Transverse colon (tissue), 4 donors: ENCODE measurements around the gene CCDC174. TPM values are rescaled to one million over a fixed set of nuclear protein-coding genes. Genes with fewer than 3 reads are reported as not detected.

ENCODE experiments used
- DNase-seq: peaks from one replicate; pipeline ENCODE4 v3.0.0-alpha.2; 2019
- H3K27ac ChIP-seq, 4 donors: fragments of 200-600 bp; sonication (generic); 2 replicates each; pipeline ENCODE4 v1.5.1; 2016 to 2018; ENCODE audit warnings: inconsistent platforms in 4 of 4
- H3K27me3 ChIP-seq: fragments of 200-600 bp; sonication (generic); 2 replicates; pipeline ENCODE4 v1.5.1; 2017; ENCODE audit warnings: inconsistent platforms
- H3K36me3 ChIP-seq, 4 donors: fragments of 200-600 bp; sonication (generic); 2 replicates each; pipeline ENCODE4 v1.5.1; 2017 to 2019; ENCODE audit warnings: inconsistent platforms in 4 of 4
- H3K4me1 ChIP-seq, 4 donors: fragments of 200-600 bp; sonication (generic); 2 replicates each; pipeline ENCODE4 v1.5.1; 2017 to 2020; ENCODE audit warnings: inconsistent platforms in 4 of 4
- H3K4me3 ChIP-seq, 4 donors: fragments of 200-600 bp; sonication (generic); 1 replicate in 1 of 4; 2 replicates in 3 of 4; pipeline versions ENCODE4 v1.5.1 to v1.6.1; 2017 to 2019; ENCODE audit warnings: inconsistent platforms in 4 of 4
- H3K9me3 ChIP-seq, 2 donors: fragments of 200-600 bp; sonication (generic); 2 replicates each; pipeline ENCODE4 v1.5.1; 2017 to 2019; ENCODE audit warnings: inconsistent platforms in 2 of 2
- EP300 ChIP-seq: sonication (generic); formaldehyde crosslinking; IDR thresholded peaks from one replicate; pipeline ENCODE4 v1.6.1; 2017; ENCODE audit warnings: antibody characterized with exemption, low read depth
- POLR2A ChIP-seq: fragments of 450-650 bp; IDR thresholded peaks from one replicate; pipeline ENCODE4 v1.6.1; 2016; ENCODE audit warnings: antibody characterized with exemption, mild to moderate bottlenecking, moderate library complexity
- POLR2AphosphoS5 ChIP-seq, 3 donors: sonication (generic); formaldehyde crosslinking; IDR thresholded peaks; one replicate each; pipeline ENCODE4 v1.6.1; 2016; ENCODE audit warnings: antibody characterized with exemption in 3 of 3
- WGBS, 2 donors: methylation state at CpG; one replicate each; pipeline ENCODE4 v1.1.5; 2018; ENCODE audit warnings: low coverage in 1 of 2; 5-methylcytosine and 5-hydroxymethylcytosine counted together
- in situ Hi-C, 4 donors: fragments of 200-750 bp; cut with MboI; loops; one replicate each; pipeline versions ENCODE4 v1.15.0 to v1.15.1; 2017; ENCODE audit warnings: low sequenced_read_pairs in 3 of 4, low pct_ligation_motif_present in 1 of 4, low pct_unique_long_range_greater_than_20kb in 1 of 4
- intact Hi-C: fragments of 100-400 bp; cut with DNase I; formaldehyde crosslinking; loops from one replicate; pipeline ENCODE4 v1.15.1; 2023; ENCODE audit warnings: low total_unique reads
- total RNA-seq, 4 donors: library from RNA; depleted of rRNA; stranded (reverse); fragments of >200 nt; gene quantifications; one replicate each; pipeline ENCODE4 v1.1.0, GENCODE V29; 2016
- TF ChIP-seq, protein P1 (sequence below), 5 experiments: fragments of 200-600 bp in 3 of 5; fragments of 450-650 bp in 2 of 5; sonication (generic) in 3 of 5; IDR thresholded peaks; 1 replicate in 2 of 5; 2 replicates in 3 of 5; pipeline ENCODE4 v1.5.1; 2016 to 2017; ENCODE audit warnings: antibody characterized with exemption in 5 of 5, inconsistent platforms in 3 of 5, mild to moderate bottlenecking in 2 of 5, moderate library complexity in 1 of 5

Gene CCDC174
- 10 to 100 TPM; 29.2 to 84.8 (median 35.9) TPM for total RNA-seq

DNA sequence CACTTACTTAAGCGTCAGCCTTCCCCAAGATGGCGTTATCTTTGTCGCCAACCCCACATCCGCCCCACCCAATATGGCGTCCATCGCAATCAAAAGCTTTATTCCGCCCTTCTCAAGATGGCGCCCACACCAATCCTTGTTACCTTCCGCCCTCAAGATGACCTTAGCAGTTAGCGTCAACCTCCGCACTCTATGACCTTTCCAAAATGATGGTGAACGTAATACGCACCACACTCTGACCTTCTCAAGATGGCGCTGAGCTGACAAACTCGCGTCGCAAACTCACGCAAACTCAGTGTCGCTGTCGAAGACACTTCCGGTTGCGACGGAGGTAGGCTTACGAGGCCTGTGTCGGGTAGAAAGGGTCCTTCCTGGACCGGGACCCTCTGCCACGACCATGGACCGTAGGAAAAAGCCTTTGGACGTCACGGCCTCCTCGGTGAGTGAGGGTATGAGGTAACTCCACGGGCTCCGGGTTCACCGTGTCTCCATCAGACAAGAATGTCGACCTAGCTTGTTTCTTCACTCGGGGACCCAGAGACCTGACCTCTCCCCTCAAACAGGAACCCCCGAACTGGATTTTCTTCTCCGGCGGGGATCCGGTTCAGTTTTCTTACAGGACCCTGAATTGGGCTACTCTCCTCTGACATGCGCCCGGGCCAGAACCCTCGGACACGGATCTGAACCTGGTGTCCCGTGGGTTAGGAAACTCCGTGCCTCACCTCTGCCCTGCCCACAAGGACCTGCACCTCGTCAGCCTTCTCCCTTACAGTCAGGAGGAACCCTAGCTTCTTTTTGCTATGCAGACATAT lies at the start of gene CCDC174:
CCDC174 (plus strand) TSS at position 323 of the 812 bp plus-strand sequence; CDS start at position 398, 75 bp downstream.
- no peaks in the 10 kb centered on the region for H3K27me3 ChIP-seq
- peak; percentile 97 for DNase-seq
- TF ChIP-seq POLR2A = peak; percentile 91
- no peak for TF ChIP-seq EP300
- TF ChIP-seq, protein P1, sequence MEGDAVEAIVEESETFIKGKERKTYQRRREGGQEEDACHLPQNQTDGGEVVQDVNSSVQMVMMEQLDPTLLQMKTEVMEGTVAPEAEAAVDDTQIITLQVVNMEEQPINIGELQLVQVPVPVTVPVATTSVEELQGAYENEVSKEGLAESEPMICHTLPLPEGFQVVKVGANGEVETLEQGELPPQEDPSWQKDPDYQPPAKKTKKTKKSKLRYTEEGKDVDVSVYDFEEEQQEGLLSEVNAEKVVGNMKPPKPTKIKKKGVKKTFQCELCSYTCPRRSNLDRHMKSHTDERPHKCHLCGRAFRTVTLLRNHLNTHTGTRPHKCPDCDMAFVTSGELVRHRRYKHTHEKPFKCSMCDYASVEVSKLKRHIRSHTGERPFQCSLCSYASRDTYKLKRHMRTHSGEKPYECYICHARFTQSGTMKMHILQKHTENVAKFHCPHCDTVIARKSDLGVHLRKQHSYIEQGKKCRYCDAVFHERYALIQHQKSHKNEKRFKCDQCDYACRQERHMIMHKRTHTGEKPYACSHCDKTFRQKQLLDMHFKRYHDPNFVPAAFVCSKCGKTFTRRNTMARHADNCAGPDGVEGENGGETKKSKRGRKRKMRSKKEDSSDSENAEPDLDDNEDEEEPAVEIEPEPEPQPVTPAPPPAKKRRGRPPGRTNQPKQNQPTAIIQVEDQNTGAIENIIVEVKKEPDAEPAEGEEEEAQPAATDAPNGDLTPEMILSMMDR (IDR thresholded peaks at IDR 0.05) = no peak
- TF ChIP-seq POLR2AphosphoS5 (IDR thresholded peaks at IDR 0.05) = peak; percentile 92 to 100 (median 99)
- H3K9me3 ChIP-seq = no peaks in the 10 kb centered on the region
- H3K27ac ChIP-seq = peak within 1 kb of the TSS; percentile 88 to 94 (median 90)
- H3K4me3 ChIP-seq = peak within 1 kb of the TSS; percentile 58 to 79 (median 62)
- intact Hi-C loops = no loop called here
- in situ Hi-C loops = loop anchor here in 3 of 4 donors (25.0 kb wide), 3 partner anchors 386 to 464 kb away; partner anchors contain the start of genes MRPS25 (in 2 of the 3), LSM3 (in 1 of the 3) and XPC (in 1 of the 3)
- 0% methylated on average over 9 to 34 of the region's 47 CpGs for WGBS, 2 donors
- peaks cover 12 to 34% (median 29%) of the 10 kb centered on the region in 4 donors for H3K4me1 ChIP-seq
- peaks cover 0 to 20% (median 9%) of the 10 kb centered on the region in 4 donors for H3K36me3 ChIP-seq

DNA sequence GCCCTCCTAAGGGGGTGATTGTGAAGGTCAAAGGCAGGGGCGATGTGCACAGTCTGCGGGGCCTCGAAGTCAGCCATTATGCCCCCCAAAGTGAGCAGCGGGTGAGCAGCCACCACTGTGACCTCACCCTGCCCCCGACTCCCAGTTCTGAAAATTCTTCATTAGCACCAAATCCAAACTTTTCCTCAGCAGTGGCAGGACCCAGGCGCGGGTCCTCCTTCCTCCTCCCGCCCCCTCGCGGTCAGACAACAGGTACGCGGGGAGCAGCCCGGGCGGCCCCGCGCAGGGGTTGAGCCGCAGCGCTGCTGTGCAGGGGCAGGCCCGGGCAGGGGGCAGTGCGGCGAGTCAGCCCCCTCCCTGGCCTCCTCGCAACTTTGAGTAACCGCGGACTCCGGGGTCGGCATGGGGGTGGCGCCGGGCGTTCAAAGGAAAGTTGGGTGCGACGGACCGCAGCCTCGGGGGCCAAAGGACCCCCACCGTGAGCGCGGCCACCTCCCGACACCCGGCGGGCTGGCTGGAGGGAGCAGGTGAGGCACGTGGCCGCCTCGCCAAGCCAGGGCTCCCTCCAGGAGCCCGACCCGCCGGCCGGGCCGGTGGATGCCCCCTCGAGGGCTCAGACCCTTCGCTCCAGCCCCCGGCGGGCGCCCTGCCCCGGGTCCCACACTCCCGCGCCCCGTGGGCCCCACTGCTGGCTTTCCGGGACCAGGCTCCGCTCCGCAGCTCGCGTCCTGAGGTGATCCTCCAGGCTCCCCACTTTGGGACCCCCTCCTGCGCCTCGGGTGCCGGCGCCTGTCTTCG lies 49.4 kb upstream of the CCDC174 start:
- peaks cover 64% of the 10 kb centered on the region for H3K27me3 ChIP-seq
- no peak overlapping the region for H3K27ac ChIP-seq
- peaks cover 5 to 7% (median 7%) of the 10 kb centered on the region in 4 donors for H3K4me1 ChIP-seq
- H3K9me3 ChIP-seq = no peaks in the 10 kb centered on the region
- no peaks in the 10 kb centered on the region for H3K36me3 ChIP-seq
- peak overlapping the region in 3 of 4 donors; percentile 15 to 36 (median 26) for H3K4me3 ChIP-seq
- TF ChIP-seq POLR2AphosphoS5 (IDR thresholded peaks at IDR 0.05) (no peak), POLR2A (no peak), EP300 (no peak)
- TF ChIP-seq, protein P1 (IDR thresholded peaks at IDR 0.05) = peak in 1 of 5 experiments; percentile 12
- WGBS, 2 donors = 8% methylated on average over 16 of the region's 66 CpGs; no CpG with 5 or more reads in 1 of the 2 donors
- intact Hi-C loops = no loop called here
- in situ Hi-C loops = loop anchor here in 1 of 4 donors (25.0 kb wide), 1 partner anchor 90 kb away; no protein-coding TSS in a partner anchor
- no peak for DNase-seq

DNA sequence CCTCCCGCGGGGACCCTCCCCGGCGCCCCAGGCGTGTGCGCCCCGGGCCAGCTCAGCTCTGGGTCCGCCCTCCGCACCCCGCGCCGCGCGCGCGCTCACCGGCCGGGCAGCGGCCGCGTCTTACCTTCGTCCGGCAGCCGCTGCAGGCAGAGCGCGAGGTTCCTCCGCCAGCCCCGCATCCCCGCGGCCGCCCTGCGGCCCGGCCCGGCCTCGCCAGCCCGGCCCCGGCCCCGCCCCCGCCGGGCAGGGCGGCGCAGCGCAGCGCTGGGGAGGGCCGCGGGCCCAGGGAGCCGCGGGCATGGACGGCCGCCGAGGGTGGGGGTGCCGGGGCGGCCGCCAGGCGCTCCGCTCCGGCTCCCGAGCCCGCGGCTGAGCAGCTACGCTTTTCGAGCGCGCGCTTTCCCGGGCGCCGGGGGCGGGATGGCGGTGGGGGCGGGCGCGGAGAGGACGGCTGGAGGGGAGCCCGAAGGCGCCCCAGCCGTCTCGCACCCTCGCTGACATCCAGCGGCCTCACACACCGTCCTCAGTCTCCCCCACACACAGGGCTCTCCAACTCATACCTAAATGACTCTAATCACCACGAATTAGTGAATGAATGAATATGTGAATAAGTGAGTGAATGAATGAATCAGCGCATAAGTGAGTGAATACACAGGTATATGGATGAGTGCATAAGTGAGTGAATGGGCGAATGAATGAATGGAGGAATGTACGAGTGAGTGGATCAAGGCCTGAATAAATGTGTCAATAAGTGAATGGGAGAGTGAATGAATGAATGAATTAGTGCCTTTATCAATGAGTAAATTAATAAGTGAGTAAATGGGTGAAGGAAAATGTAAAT lies 48.5 kb upstream of the CCDC174 start:
- in situ Hi-C loops (loop anchor here in 1 of 4 donors (25.0 kb wide), 1 partner anchor 91 kb away; no protein-coding TSS in a partner anchor), intact Hi-C loops (no loop called here)
- TF ChIP-seq EP300 (no peak), POLR2A (no peak), POLR2AphosphoS5 (IDR thresholded peaks at IDR 0.05) (no peak)
- TF ChIP-seq, protein P1 (IDR thresholded peaks at IDR 0.05) = no peak
- H3K27ac ChIP-seq = no peak overlapping the region
- H3K36me3 ChIP-seq = no peaks in the 10 kb centered on the region
- no peak for DNase-seq
- H3K4me1 ChIP-seq = peaks cover 5 to 7% (median 7%) of the 10 kb centered on the region in 4 donors
- peak overlapping the region in 3 of 4 donors; percentile 15 to 36 (median 26) for H3K4me3 ChIP-seq
- no peaks in the 10 kb centered on the region for H3K9me3 ChIP-seq
- H3K27me3 ChIP-seq = peaks cover 58% of the 10 kb centered on the region
- 10 to 54% methylated on average over 4 to 32 of the region's 85 CpGs for WGBS, 2 donors
